Activated T-helper 1 cell treated with anti-CD3 and anti-CD28 coated beads, Interleukin-2, amount 50 U/mL, for 16 hours (primary cell): ENCODE measurements around the gene APC2.

Experiments
- DNase-seq, 2 donors: peaks; one replicate each; pipeline ENCODE4 v3.0.0-alpha.2; 2020; ENCODE audit warnings: low read depth in 1 of 2, low spot score in 1 of 2

Gene APC2

GRCh38 chr19:1446713-1447481 is 3.0 kb upstream of the APC2 start:
- DNase-seq: no peak

DNA sequence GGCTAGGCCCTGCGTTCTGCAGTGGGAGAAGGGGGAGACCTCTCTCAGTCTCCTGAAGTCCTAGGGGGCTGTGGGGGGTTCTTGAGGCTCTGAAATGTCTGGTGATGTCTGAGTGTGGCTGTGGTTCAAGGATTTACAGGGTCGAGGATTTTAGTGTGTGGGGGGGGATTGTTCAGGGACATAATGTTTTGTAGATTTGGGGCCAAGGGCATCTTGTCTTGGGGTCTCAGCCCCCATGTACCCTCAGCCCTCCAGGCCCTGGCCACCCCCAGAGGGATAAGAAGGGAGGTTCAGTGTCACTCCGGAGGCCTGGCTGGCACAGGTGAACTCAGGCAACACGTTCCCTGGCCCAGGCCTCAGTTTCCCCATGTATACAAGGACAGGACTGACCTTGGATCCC is 2.4 kb upstream of the APC2 start:
- DNase-seq: no peak

DNA sequence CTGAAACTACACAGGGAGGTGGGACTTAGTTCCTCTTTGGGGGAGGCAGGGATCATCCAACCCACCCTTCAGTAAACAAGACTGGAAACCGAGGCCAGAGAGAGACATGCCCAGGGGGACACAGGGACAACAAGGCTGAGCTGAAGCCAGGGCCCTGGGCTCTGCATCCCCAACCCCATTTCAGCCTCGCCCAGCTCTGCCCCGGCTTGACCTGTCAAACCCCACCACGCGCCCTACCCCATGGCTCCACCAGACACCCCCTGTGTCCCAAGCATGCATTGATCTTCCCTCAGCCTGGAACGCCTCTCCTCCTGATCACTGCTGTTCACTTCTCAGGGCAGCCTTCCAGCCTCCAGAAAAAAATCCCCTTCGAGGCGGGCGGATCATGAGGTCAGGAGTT is 2.0 kb upstream of the APC2 start:
- DNase-seq: no peak

DNA sequence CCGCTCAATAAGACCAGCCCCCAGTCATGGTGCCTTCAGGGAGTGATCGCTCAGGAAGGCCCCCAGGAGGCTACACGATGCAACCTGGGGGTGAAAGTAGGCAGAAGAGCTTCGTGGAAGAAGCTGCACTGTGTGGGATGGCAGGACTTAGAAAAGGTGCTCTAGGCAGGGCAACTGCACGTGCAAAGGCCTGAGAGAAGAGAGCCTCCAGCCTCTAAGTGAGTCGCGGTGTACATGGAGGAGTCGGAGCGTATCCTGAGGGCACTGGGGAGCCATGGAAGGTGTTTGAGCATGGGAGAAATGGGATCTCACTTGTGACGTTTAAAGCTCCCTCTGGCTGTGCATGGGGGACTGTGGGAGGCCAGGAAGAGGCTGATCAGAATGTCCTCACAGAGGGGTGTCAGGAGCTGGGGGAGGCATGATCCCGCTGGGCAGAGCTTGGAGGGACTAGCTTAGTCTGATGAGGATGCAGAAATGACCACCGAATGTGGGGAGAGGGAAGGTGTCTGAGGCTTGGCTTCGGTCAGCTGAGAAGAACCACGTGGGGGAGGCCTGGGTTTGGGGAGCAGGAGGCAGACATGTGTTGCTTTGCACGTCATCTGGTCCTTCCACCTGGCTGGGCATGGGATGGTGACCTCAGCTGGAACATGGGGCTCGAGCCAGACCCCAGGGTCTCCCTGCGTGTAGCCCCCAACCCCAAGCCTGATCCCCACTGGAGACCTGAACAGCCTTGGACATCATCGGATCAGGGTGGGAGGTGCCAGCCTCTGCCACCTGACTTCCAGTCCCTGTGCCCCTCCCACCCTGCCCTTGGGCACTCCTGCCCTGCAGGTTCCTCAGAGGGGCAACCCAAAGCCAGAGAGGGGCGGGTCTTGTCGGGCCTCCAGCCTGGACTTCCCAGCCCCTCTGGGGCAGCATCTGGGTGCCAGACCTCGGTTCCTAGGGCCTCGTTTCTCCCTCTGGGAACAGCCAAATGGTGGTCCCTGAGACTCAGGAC is 1.1 kb downstream of the APC2 start:
- no peak for DNase-seq

GRCh38 chr19:1451916-1452801 is 2.2 kb downstream of the APC2 start:
- DNase-seq: no peak

GRCh38 chr19:1452802-1453524 is 3.0 kb downstream of the APC2 start:
- no peak for DNase-seq

DNA sequence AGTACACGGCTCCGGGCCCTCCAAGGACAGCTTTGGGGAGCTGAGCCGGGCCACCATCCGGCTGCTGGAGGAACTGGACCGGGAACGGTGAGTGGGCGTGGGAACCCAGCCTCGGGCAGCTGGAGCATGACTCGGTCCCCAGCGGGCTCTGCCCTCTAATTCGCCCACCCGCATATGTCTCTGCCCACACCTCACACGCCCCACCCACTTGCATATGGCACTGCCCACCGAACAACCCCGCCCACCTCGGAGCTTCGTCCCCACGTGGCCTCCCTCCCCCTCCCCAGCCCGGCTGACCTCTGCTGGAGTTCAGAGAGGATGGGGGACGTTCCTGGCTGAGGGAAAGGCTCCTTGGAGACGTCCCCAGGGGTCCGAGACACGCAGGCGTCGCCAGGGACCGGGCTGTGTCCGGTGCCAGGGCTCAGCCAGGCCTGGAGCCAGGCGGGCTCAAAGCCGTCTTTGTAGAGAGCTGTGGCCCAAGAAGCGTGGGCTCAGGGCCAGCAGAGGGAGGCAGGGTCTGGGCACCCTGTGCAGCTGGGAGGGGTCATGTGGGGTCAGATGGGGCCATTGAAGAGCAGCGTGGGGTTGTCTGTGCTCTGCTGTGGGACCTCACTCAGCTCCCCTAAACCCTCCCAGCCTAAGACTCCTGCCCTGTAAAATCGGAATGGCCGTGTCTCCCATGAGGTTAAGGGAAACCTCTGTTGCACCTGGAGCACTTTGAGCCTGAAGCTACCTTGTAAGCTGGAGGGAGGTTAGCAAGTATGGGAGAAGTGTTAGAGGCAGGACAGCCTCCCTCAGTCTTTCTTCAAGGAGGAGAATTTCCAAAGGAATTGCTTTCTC is 3.8 kb downstream of the APC2 start:
- no peak for DNase-seq

- DNase-seq: no peak
Observed at GRCh38 chr19:1455002-1455335, 5.0 kb downstream of the APC2 start.

DNA sequence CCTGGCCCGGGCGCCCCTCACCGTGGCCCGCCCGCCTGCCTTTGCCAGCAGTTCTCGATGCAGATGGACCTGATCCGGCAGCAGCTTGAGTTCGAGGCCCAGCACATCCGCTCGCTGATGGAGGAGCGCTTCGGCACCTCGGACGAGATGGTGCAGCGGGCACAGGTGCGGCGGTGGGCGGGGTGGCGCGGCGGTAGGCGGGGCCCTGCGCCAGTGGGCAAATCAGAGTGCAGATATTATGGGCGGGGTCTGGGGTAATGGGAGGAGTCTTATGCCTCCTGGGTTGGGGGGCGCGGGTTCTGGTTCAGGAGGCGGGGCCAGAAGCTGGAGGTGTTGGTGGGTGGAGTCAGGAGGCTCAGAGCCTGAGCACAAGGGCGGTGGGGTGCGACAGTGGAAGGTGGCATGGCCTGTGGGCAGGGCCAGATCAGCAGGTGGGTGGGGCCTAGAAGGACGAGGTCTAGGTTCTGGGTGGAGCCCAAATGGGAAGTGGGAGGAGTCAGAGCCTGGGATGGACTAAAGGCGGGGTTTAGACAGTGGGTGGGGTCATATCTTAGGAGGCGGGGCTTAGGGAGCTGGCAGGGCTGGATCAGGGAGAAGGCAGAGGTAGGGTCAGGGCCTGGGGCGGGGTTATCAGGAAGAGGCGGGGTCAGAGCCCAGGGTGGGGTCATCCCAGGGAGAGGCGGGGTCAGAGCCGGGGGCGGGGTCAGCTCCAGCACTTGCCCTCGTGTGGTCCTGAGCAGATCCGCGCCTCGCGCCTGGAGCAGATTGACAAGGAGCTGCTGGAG is 5.6 kb downstream of the APC2 start:
- DNase-seq: no peak

DNA sequence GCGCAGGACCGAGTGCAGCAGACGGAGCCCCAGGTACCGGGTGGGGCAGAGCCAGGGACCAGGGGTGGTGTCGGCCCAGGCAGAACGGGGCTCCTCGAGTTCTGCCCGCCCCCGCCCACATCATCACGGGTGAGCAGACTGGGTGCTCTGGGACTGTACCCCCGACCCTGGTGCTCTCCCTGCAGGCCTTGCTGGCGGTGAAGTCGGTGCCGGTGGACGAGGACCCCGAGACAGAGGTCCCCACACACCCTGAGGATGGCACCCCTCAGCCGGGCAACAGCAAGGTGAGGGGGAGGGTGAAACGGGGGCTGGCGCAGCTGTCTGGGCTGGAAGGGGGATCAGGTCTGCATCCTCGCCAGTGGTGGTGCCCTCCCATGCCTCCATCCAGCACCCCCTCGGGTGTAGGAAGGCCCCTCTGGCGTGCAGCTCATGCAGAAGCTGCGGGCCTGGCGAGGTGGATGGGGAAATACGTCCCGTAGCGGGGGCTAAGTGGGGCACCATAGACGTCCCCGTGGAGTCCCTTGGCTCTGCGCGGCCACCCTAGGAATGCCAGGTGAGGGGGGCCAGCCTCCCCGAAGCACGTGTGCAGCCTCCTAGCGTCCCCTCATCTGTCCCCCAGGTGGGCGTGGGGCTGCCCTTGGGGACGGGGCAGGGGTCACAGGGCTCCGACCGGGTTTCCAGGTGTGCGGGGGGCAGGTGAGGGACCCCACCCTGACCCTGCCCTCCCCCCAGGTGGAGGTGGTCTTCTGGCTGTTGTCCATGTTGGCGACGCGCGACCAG is 6.4 kb downstream of the APC2 start:
- DNase-seq: no peak

GRCh38 chr19:1457031-1457739 is 7.3 kb downstream of the APC2 start:
- DNase-seq: no peak

DNA sequence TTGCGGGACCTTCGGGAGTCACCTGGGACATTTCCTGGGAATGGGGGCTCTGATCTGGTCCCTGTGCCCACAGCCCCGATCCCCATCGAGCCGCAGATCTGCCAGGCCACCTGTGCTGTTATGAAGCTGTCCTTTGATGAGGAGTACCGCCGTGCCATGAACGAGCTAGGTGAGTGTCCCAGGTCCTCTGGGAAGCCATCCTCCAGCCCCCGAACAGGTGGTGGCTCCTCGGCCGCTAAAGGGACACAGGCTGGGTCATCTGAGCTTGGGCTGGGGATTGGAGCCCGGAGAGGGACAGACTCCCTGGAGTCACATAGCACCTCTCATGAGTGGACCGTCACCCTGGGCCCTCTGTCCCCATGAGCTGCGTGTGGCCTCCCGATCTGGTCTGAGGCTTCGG is 8.0 kb downstream of the APC2 start:
- DNase-seq: no peak

- no peak for DNase-seq
Observed at GRCh38 chr19:1459479-1459878, 9.6 kb downstream of the APC2 start.

GRCh38 chr19:1460033-1460995 is 10.4 kb downstream of the APC2 start:
- DNase-seq: no peak

DNA sequence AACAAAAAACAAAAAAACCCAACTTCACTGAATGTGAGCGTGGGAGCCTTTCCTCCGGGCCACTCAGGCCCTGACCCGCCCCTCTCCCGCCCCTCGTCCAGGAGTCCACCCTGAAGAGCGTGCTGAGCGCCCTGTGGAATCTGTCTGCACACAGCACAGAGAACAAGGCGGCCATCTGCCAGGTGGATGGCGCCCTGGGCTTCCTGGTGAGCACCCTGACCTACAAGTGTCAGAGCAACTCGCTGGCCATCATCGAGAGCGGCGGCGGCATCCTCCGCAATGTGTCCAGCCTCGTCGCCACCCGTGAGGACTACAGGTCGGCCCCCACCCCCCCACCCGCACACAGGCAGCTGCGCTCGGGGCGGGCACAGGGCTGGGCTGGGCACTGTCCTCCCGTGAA is 11.9 kb downstream of the APC2 start:
- no peak for DNase-seq

GRCh38 chr19:1465191-1466016 is 15.5 kb downstream of the APC2 start:
- DNase-seq: no peak
